HL-60 (cell line): Measurements from ENCODE around the gene GLRA3.

Source experiments
- DNase-seq, 2 experiments: peaks; one replicate each; pipeline ENCODE4 v3.0.0-alpha.2; 2010 to 2020; ENCODE audit warnings: low read depth in 1 of 2, low spot score in 1 of 2
- H3K27ac ChIP-seq: fragments of 250-450 bp; sonication (Bioruptor Pico); replicated peaks from 2 replicates; pipeline ENCODE4 v1.5.1; 2020; ENCODE audit warnings: mild to moderate bottlenecking, moderate library complexity
- H3K27me3 ChIP-seq: fragments of 250-450 bp; sonication (Bioruptor Pico); 2 replicates; pipeline ENCODE4 v1.5.1; 2021; ENCODE audit warnings: mild to moderate bottlenecking, moderate library complexity; ENCODE audit not compliant: insufficient read depth, poor library complexity, severe bottlenecking
- H3K4me3 ChIP-seq: replicated peaks from 2 replicates; pipeline ENCODE4 v1.5.1; 2011; ENCODE audit warnings: mild to moderate bottlenecking, control low read depth, low read length; ENCODE audit not compliant: insufficient read depth
- CTCF ChIP-seq: IDR thresholded peaks from one replicate; pipeline ENCODE4 v1.5.1; 2011; ENCODE audit warnings: low read length, control low read depth, inconsistent platforms; ENCODE audit not compliant: insufficient read depth
- GABPA ChIP-seq: IDR thresholded peaks from 2 replicates; pipeline ENCODE4 v1.6.1; 2012; ENCODE audit warnings: low read depth
- POLR2AphosphoS5 ChIP-seq: IDR thresholded peaks from 2 replicates; pipeline ENCODE4 v1.6.1; 2012; ENCODE audit warnings: low read depth
- REST ChIP-seq: IDR thresholded peaks from 2 replicates; pipeline ENCODE4 v1.6.1; 2012; ENCODE audit warnings: low read depth; ENCODE audit not compliant: insufficient replicate concordance
- SPI1 ChIP-seq: IDR thresholded peaks from 2 replicates; pipeline ENCODE4 v1.6.1; 2012; ENCODE audit warnings: low read depth, mild to moderate bottlenecking, borderline replicate concordance

GLRA3 gene

GRCh38 chr4:174654634-174655033 is 174.4 kb downstream of the GLRA3 start:
- no peaks in the 10 kb centered on the region for H3K27me3 ChIP-seq
- TF ChIP-seq SPI1 (no peak), REST (no peak), GABPA (no peak), CTCF (no peak), POLR2AphosphoS5 (no peak)
- no peak overlapping the region for H3K4me3 ChIP-seq
- no peak for DNase-seq
- no peak overlapping the region for H3K27ac ChIP-seq

- Histone ChIP-seq H3K27me3 (no peaks in the 10 kb centered on the region), H3K27ac (no peak overlapping the region), H3K4me3 (no peak overlapping the region)
- no peak for DNase-seq
- TF ChIP-seq GABPA, result no peak
- no peak for TF ChIP-seq CTCF
- TF ChIP-seq SPI1, result no peak
- TF ChIP-seq POLR2AphosphoS5, result no peak
- TF ChIP-seq REST, result no peak
These were observed 178.2 kb downstream of the GLRA3 start for GRCh38 chr4:174650711-174651355.

GRCh38 chr4:174648812-174649211 is 180.2 kb downstream of the GLRA3 start:
- H3K27me3 ChIP-seq, result no peaks in the 10 kb centered on the region
- TF ChIP-seq POLR2AphosphoS5, result no peak
- no peak for TF ChIP-seq GABPA
- no peak for TF ChIP-seq CTCF
- no peak for TF ChIP-seq REST
- no peak for TF ChIP-seq SPI1
- DNase-seq, result no peak
- no peak overlapping the region for H3K27ac ChIP-seq
- no peak overlapping the region for H3K4me3 ChIP-seq
